Uterus (tissue), 4 donors: Measurements from ENCODE around the gene PPP4R4. TPM values are rescaled to one million over a fixed set of nuclear protein-coding genes. Genes with fewer than 3 reads are reported as not detected.
"Not testable (repeated sequence)": the region's sequence is repeated elsewhere in the genome, so short reads cannot be mapped to it uniquely, and the experiment has no call there.

Source experiments
- DNase-seq, 2 donors: peaks; one replicate each; pipeline ENCODE4 v3.0.0-alpha.2; 2019 to 2020
- H3K27ac ChIP-seq, 2 donors: fragments of 200-600 bp; sonication (generic); 1 replicate in 1 of 2; 2 replicates in 1 of 2; pipeline ENCODE4 v1.5.1; 2016 to 2018
- H3K27me3 ChIP-seq, 2 donors: fragments of 200-600 bp; sonication (generic); one replicate each; pipeline ENCODE4 v1.5.1; 2018 to 2019; ENCODE audit warnings: control low read depth in 1 of 2
- H3K36me3 ChIP-seq, 2 donors: fragments of 200-600 bp; sonication (generic); one replicate each; pipeline ENCODE4 v1.5.1; 2019; ENCODE audit warnings: control low read depth in 1 of 2
- H3K4me1 ChIP-seq, 2 donors: fragments of 200-600 bp; sonication (generic); one replicate each; pipeline ENCODE4 v1.5.1; 2018 to 2019; ENCODE audit warnings: control low read depth in 1 of 2
- H3K4me3 ChIP-seq, 2 donors: fragments of 200-600 bp; sonication (generic); 1 replicate in 1 of 2; 2 replicates in 1 of 2; pipeline ENCODE4 v1.5.1; 2018 to 2019; ENCODE audit warnings: mild to moderate bottlenecking in 1 of 2
- H3K9me3 ChIP-seq, 2 donors: fragments of 200-600 bp; sonication (generic); one replicate each; pipeline ENCODE4 v1.5.1; 2019; ENCODE audit warnings: control low read depth in 1 of 2
- CTCF ChIP-seq, 4 experiments: fragments of 200-600 bp in 2 of 4; fragments of 450-650 bp in 2 of 4; sonication (generic) in 2 of 4; IDR thresholded peaks; one replicate each; pipeline ENCODE4 v1.5.1; 2016 to 2019; ENCODE audit warnings: antibody characterized with exemption in 4 of 4, mild to moderate bottlenecking in 2 of 4, moderate library complexity in 1 of 4
- POLR2A ChIP-seq, 2 donors: fragments of 450-650 bp; IDR thresholded peaks; one replicate each; pipeline ENCODE4 v1.6.1; 2016; ENCODE audit warnings: antibody characterized with exemption in 2 of 2, mild to moderate bottlenecking in 1 of 2, moderate library complexity in 1 of 2
- intact Hi-C: fragments of 100-400 bp; cut with DNase I; formaldehyde crosslinking; loops from one replicate; pipeline ENCODE4 v1.15.1; 2023; ENCODE audit warnings: low total_unique reads
- total RNA-seq, 4 donors: library from RNA; depleted of rRNA in 3 of 4; stranded (reverse); fragments of >200 nt in 3 of 4; gene quantifications; one replicate each; pipeline versions ENCODE4 v1.1.0 to v1.2.4, GENCODE V29; 2014 to 2023
- donor health status: DM: yes; HTN: yes; CAD: no.

The PPP4R4 gene
- total RNA-seq, 4 donors from 2014 or later = 0.59 to 4.1 (median 2.0) TPM

DNA sequence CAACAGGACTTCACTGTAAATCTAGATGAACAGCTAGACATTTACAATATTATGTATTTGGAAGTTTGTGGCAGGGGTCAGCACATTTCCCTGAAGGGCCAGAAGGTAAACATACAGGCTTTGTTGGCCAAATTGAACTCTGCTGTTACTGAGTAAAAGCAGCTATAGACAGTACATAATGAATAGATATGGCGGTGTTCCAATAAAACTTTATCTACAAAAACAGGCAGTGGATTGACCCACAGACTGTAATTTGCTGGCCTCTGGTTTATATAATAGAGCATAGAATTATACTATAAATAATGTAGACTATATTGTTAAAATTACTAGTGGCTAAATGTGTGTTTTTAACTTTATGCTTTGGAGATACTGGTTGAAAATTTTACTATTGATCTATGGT is 93.2 kb downstream of the PPP4R4 start:
- no peak overlapping the region for H3K4me3 ChIP-seq
- H3K9me3 ChIP-seq = no peaks in the 10 kb centered on the region
- no peak for TF ChIP-seq POLR2A (IDR thresholded peaks at IDR 0.05)
- TF ChIP-seq CTCF (IDR thresholded peaks at IDR 0.05) = no peak
- H3K27me3 ChIP-seq = no peaks in the 10 kb centered on the region
- H3K4me1 ChIP-seq = no peaks in the 10 kb centered on the region
- intact Hi-C loops = no loop called here
- no peaks in the 10 kb centered on the region for H3K36me3 ChIP-seq
- DNase-seq = no peak
- H3K27ac ChIP-seq = no peak overlapping the region

GRCh38 chr14:94268582-94268981 is 94.5 kb downstream of the PPP4R4 start:
- H3K4me3 ChIP-seq, H3K9me3 ChIP-seq, H3K36me3 ChIP-seq, H3K27ac ChIP-seq, H3K4me1 ChIP-seq, intact Hi-C loops, DNase-seq, H3K27me3 ChIP-seq: not testable (repeated sequence)

DNA sequence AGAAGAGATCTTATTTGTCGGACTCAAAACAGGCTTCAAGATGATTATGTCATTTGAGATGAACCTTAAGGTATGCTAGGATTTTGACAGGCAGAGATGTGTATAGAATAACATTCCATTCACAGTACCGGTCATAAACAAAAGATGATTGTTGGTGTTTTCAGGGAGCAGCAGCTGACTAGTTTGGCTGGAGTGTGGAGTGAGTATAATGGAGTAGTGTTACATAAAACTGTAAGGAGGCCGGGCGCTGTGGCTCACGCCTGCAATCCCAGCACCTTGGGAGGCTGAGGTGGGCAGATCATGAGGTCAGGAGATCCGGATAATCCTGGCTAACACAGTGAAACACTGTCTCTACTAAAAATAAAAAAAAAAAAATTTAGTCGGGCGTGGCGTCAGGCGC is 95.0 kb downstream of the PPP4R4 start:
- no peak for TF ChIP-seq POLR2A (IDR thresholded peaks at IDR 0.05)
- TF ChIP-seq CTCF (IDR thresholded peaks at IDR 0.05) = no peak
- Histone ChIP-seq H3K27me3 (no peaks in the 10 kb centered on the region), H3K27ac (no peak overlapping the region), H3K9me3 (no peaks in the 10 kb centered on the region), H3K4me1 (no peaks in the 10 kb centered on the region), H3K4me3 (no peak overlapping the region), H3K36me3 (no peaks in the 10 kb centered on the region)
- intact Hi-C loops = no loop called here
- no peak for DNase-seq

- H3K4me3 ChIP-seq, H3K36me3 ChIP-seq, H3K9me3 ChIP-seq, DNase-seq, intact Hi-C loops, H3K27ac ChIP-seq, H3K4me1 ChIP-seq, H3K27me3 ChIP-seq: not testable (repeated sequence)
Observed at GRCh38 chr14:94276898-94277561, 102.9 kb downstream of the PPP4R4 start.

DNA sequence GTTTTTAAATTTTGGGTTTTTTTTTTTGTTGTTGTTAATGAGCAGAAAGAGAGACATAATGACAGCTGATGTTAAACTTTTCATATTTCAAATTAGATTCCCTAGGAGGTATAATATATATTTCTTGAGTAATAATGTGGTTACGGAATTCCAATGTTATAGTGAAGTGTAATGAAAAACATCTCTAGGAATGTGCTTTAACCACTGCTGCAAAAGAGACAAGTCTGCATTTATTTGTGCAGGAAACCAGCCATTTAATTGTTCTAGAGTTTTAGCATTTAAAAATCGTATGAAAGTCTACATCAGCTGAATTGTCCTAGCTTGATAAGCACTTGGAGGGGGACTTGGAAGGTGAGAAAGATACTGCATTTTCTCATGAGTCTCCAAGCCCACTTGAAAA is 104.6 kb downstream of the PPP4R4 start:
- no peak overlapping the region for H3K27ac ChIP-seq
- H3K9me3 ChIP-seq = no peaks in the 10 kb centered on the region
- DNase-seq = no peak
- TF ChIP-seq POLR2A (IDR thresholded peaks at IDR 0.05) = no peak
- no peak for TF ChIP-seq CTCF (IDR thresholded peaks at IDR 0.05)
- H3K4me1 ChIP-seq = no peaks in the 10 kb centered on the region
- intact Hi-C loops = no loop called here
- H3K27me3 ChIP-seq = no peaks in the 10 kb centered on the region
- no peak overlapping the region for H3K4me3 ChIP-seq
- H3K36me3 ChIP-seq = no peaks in the 10 kb centered on the region

- TF ChIP-seq POLR2A (IDR thresholded peaks at IDR 0.05) = no peak
- TF ChIP-seq CTCF (IDR thresholded peaks at IDR 0.05) = no peak
- Histone ChIP-seq H3K36me3 (no peaks in the 10 kb centered on the region), H3K4me1 (no peaks in the 10 kb centered on the region), H3K9me3 (no peaks in the 10 kb centered on the region), H3K27ac (no peak overlapping the region), H3K4me3 (no peak overlapping the region), H3K27me3 (no peaks in the 10 kb centered on the region)
- DNase-seq = no peak
- intact Hi-C loops = no loop called here
Observed at GRCh38 chr14:94282991-94283723, 109.0 kb downstream of the PPP4R4 start.
